ENCODE data around the gene PCID2. TPM values are rescaled to one million over a fixed set of nuclear protein-coding genes. Genes with fewer than 3 reads are reported as not detected.

The PCID2 gene
- polyA plus RNA-seq, 1 experiment: 73.6 TPM

DNA sequence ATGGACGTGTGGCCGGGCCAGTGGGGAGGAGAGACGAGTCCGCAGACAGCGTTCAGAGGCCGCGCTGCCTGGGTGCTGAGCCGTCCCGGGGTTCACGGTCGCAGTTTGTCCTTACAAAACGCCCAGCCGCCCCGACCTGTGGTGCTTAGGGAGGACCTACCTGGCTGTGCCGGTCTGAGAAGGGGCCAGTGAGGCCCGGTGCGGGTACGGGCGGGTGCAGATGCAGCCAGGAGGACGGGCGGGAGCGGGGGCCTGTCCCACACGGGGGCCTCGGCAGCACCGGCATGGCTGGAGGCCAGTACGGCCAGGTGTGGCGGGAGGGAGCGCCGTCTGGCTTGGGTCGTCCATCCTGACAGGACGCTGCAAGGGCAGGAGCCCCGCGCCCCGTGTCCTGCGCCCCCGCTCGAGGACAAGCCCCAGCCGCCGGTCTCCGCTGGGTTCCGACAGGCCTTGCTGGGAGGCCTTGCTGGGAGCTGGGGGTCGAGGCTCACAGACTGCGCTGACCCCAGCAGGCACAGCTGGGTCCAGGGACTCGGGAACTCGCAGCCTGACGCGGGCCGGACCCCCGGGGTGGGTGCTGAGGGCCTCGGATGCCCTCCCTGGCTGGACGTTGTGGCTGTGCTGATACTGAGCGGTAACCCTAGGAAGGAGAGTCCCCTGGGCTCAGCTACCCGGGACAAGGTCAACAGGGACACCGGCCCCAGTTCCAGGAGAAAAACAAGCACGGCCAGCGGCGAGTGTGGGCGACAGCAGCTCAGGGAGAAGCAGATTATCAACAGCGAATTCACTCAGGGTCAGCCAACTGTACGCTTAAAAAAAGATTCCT lies 55.3 kb downstream of the PCID2 start:
- Histone ChIP-seq H3K27me3 (ENCODE audit: control insufficient read depth, insufficient read depth, low read length) (no peaks in the 10 kb centered on the region), H3K36me3 (ENCODE audit: control insufficient read depth, insufficient read depth, low read length) (no peaks in the 10 kb centered on the region), H3K4me3 (ENCODE audit: low read depth, low read length) (peak overlapping the region; percentile 3)
- TF ChIP-seq, protein P1, sequence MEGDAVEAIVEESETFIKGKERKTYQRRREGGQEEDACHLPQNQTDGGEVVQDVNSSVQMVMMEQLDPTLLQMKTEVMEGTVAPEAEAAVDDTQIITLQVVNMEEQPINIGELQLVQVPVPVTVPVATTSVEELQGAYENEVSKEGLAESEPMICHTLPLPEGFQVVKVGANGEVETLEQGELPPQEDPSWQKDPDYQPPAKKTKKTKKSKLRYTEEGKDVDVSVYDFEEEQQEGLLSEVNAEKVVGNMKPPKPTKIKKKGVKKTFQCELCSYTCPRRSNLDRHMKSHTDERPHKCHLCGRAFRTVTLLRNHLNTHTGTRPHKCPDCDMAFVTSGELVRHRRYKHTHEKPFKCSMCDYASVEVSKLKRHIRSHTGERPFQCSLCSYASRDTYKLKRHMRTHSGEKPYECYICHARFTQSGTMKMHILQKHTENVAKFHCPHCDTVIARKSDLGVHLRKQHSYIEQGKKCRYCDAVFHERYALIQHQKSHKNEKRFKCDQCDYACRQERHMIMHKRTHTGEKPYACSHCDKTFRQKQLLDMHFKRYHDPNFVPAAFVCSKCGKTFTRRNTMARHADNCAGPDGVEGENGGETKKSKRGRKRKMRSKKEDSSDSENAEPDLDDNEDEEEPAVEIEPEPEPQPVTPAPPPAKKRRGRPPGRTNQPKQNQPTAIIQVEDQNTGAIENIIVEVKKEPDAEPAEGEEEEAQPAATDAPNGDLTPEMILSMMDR (IDR thresholded peaks at IDR 0.05; ENCODE audit: insufficient read depth, low read depth, low read length): no peak
- ChIA-PET POLR2A (no interaction called here), CTCF (no interaction called here)
- no peak for DNase-seq (ENCODE audit: low read depth)

DNA sequence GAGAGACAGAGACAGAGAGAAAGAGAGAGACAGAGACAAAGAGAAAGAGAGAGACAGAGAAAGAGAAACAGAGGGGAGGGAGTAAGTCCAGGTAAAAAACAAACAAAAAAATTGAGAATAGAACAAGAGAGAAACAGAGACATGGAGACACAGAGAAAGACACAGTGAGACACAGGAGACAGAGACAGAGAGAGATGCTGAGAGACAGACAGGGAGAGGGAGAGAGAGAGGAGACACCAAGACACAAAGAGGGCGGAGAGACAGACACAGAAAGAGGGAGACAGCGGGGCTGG lies 55.8 kb downstream of the PCID2 start:
- H3K27me3 ChIP-seq (ENCODE audit: control insufficient read depth, insufficient read depth, low read length): no peaks in the 10 kb centered on the region
- TF ChIP-seq, protein P1 (IDR thresholded peaks at IDR 0.05; ENCODE audit: insufficient read depth, low read depth, low read length): no peak
- no peak overlapping the region for H3K4me3 ChIP-seq (ENCODE audit: low read depth, low read length)
- no peaks in the 10 kb centered on the region for H3K36me3 ChIP-seq (ENCODE audit: control insufficient read depth, insufficient read depth, low read length)
- POLR2A ChIA-PET: no interaction called here
- DNase-seq (ENCODE audit: low read depth): no peak
- CTCF ChIA-PET: no interaction called here

DNA sequence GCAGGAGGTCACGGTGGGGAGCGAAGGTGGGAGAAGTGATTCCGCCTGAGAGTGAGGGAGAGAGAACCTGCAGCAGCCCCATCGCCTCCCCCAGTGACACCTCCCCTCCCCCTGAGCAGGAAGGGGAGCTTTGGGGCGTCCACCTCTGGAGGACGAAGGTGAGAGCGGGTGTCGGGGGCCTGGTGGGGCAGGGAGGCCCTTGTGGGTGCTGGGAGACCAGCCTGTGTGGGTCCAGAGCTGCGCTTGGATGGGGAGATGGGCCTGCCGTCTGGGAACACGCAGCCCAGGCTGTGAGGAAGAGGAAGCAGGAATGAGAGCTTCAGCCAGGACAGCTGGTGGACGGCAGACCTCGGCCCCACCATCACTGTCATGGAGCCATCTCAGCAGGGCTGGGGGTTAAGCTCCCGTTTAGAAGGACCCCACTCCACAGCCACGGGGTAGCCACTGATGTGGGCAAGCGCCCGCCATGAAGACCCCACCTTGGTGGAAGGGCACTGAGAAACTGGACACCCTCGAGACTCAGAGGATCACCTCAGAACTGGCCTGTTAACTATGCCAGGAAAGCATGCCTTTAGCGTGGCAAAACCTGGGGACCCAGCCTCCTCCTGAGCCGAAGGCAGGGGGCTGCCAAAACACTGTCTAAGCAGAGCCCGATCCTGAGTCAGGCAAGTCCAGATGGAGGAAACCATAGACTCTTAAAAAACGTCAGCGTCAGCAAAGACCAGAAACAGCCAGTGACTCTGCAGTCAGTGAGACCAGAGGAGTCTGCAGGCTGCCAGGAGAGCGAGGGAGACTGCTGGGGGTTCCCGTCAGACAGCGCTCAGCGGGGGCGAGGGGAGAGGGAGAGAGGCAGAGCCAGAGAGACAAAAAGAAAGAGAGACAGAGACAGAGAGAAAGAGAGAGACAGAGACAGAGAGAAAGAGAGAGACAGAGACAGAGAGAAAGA lies 56.5 kb downstream of the PCID2 start:
- ChIA-PET POLR2A (no interaction called here), CTCF (interaction anchor here (0.6 kb wide), 1 partner anchor 119 kb away, joined by 3 read pairs; no protein-coding TSS in a partner anchor)
- TF ChIP-seq, protein P1 (IDR thresholded peaks at IDR 0.05; ENCODE audit: insufficient read depth, low read depth, low read length): no peak
- Histone ChIP-seq H3K4me3 (ENCODE audit: low read depth, low read length) (no peak overlapping the region), H3K27me3 (ENCODE audit: control insufficient read depth, insufficient read depth, low read length) (no peaks in the 10 kb centered on the region), H3K36me3 (ENCODE audit: control insufficient read depth, insufficient read depth, low read length) (no peaks in the 10 kb centered on the region)
- DNase-seq (ENCODE audit: low read depth): no peak

DNA sequence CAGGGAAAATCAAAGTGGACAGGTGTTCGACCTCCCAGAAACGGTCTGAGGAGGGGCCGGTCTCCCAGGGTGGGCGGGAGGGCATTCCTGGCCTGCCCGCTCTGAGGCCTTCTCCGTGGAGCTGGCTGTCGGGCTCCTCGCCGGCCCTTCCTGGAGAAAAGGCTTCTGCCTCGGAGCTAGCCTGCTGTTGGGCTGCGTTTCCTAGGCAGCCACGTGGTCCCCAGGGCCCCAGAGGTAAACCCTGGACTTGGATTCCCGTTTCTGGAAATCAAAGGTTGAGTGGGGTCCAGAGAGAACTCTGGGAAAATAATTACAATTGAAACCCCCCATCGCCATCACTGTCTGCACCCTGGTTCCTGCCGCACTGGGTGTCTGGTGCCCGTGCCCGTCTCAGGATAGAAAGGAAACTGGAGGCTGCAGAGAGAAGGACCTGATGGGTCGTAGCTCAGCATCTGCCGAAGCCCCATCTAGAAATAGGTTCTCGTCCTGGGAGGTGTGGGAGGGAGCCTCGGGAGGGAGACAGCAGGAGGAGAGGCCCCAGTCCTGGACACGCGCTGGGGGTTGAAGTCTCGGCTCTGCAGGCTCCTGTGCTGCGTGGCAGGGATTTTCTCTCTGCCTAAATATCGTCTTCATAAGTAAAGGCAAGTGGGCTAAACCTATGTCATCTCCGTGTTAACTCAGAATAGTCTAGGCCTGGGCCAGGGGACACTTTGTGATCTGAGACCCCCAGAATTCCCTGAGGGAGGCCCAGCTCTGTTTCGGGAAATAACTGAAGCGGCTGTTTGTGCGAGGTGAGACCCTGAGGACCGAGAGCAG lies 57.7 kb downstream of the PCID2 start:
- CTCF ChIA-PET: interaction anchor here (0.7 kb wide), 1 partner anchor 58 kb away, joined by 3 read pairs; the partner anchor contains the start of gene PCID2
- POLR2A ChIA-PET: no interaction called here
- Histone ChIP-seq H3K4me3 (ENCODE audit: low read depth, low read length) (no peak overlapping the region), H3K36me3 (ENCODE audit: control insufficient read depth, insufficient read depth, low read length) (no peaks in the 10 kb centered on the region), H3K27me3 (ENCODE audit: control insufficient read depth, insufficient read depth, low read length) (no peaks in the 10 kb centered on the region)
- TF ChIP-seq, protein P1 (IDR thresholded peaks at IDR 0.05; ENCODE audit: insufficient read depth, low read depth, low read length): no peak
- DNase-seq (ENCODE audit: low read depth): no peak
